HepG2 (cell line): ENCODE data around the gene SPAG9. TPM values are rescaled to one million over a fixed set of nuclear protein-coding genes. Genes with fewer than 3 reads are reported as not detected.

Source experiments
- FOXJ3 ChIP-seq: sonication (generic); formaldehyde crosslinking; IDR thresholded peaks from 2 replicates; pipeline ENCODE4 v1.4.0; 2020; ENCODE audit warnings: missing genetic modification reagents, mild to moderate bottlenecking, borderline replicate concordance
- HDAC6 ChIP-seq: fragments of 200-600 bp; sonication (generic); IDR thresholded peaks from 2 replicates; pipeline ENCODE4 v1.7.0; 2017; ENCODE audit warnings: mild to moderate bottlenecking, antibody characterized with exemption, low read length, low read depth
- KMT2A ChIP-seq: sonication (generic); formaldehyde crosslinking; IDR thresholded peaks from 2 replicates; pipeline ENCODE4 v1.4.0; 2020; ENCODE audit warnings: missing genetic modification reagents
- MED8 ChIP-seq: sonication (generic); formaldehyde crosslinking; IDR thresholded peaks from 2 replicates; pipeline ENCODE4 v1.8.1; 2023; ENCODE audit warnings: mild to moderate bottlenecking, missing genetic modification reagents; ENCODE audit not compliant: insufficient replicate concordance
- SOX6 ChIP-seq, 2 experiments: fragments of 450-650 bp in 1 of 2; sonication (generic) in 1 of 2; formaldehyde crosslinking in 1 of 2; IDR thresholded peaks; 2 replicates each; pipeline versions ENCODE4 v1.4.0 to v1.6.1; 2017 to 2020; ENCODE audit warnings: antibody characterized with exemption in 1 of 2, mild to moderate bottlenecking in 1 of 2, missing genetic modification reagents in 1 of 2
- SRF ChIP-seq: IDR thresholded peaks from 2 replicates; pipeline ENCODE4 v1.6.1; 2011; ENCODE audit warnings: mild to moderate bottlenecking, low read depth, low read length, moderate library complexity
- ZKSCAN8 ChIP-seq: IDR thresholded peaks from 2 replicates; pipeline ENCODE4 v1.6.1; 2016; ENCODE audit warnings: borderline replicate concordance, missing genetic modification reagents, missing compliant biosample characterization
- ZNF230 ChIP-seq: sonication (generic); formaldehyde crosslinking; IDR thresholded peaks from 2 replicates; pipeline ENCODE4 v1.4.0; 2020; ENCODE audit warnings: mild to moderate bottlenecking, missing genetic modification reagents
- ZNF598 ChIP-seq: sonication (generic); formaldehyde crosslinking; IDR thresholded peaks from 2 replicates; pipeline ENCODE4 v1.5.1; 2020; ENCODE audit warnings: mild to moderate bottlenecking, missing genetic modification reagents, borderline replicate concordance
- ZNF639 ChIP-seq: conservative IDR thresholded peaks from 2 replicates; pipeline ENCODE4 v1.6.1; 2018; ENCODE audit warnings: missing genetic modification reagents
- ZNF7 ChIP-seq: IDR thresholded peaks from 2 replicates; pipeline ENCODE4 v1.6.1; 2016; ENCODE audit warnings: missing biosample characterization, missing genetic modification reagents
- ZNF720 ChIP-seq: sonication (generic); formaldehyde crosslinking; IDR thresholded peaks from 2 replicates; pipeline ENCODE4 v1.4.0; 2020; ENCODE audit warnings: missing genetic modification reagents
- ZNF780A ChIP-seq: sonication (generic); formaldehyde crosslinking; IDR thresholded peaks from 2 replicates; pipeline ENCODE4 v1.8.0; 2022; ENCODE audit warnings: mild to moderate bottlenecking, missing genetic modification reagents, moderate library complexity
- ZNF83 ChIP-seq: sonication (generic); formaldehyde crosslinking; IDR thresholded peaks from 2 replicates; pipeline ENCODE4 v1.4.0; 2020; ENCODE audit warnings: missing genetic modification reagents, mild to moderate bottlenecking, borderline replicate concordance
- ZNF891 ChIP-seq: sonication (generic); formaldehyde crosslinking; IDR thresholded peaks from 2 replicates; pipeline ENCODE4 v1.5.0; 2020; ENCODE audit warnings: mild to moderate bottlenecking, missing genetic modification reagents
- ZSCAN25 ChIP-seq: sonication (generic); formaldehyde crosslinking; IDR thresholded peaks from 2 replicates; pipeline ENCODE4 v1.8.0; 2022; ENCODE audit warnings: mild to moderate bottlenecking, missing genetic modification reagents
- ZUFSP ChIP-seq: sonication (generic); formaldehyde crosslinking; IDR thresholded peaks from 2 replicates; pipeline ENCODE4 v1.9.0; 2021; ENCODE audit warnings: missing genetic modification reagents, mild to moderate bottlenecking, borderline replicate concordance
- polyA plus RNA-seq, 8 experiments: library from polyadenylated mRNA; depleted of rRNA in 3 of 8; stranded (reverse) in 7 of 8; unstranded in 1 of 8; fragments of >200 nt; fragmentation: Illumina TruSeq in 4 of 8; extraction: Trizol in 4 of 8; gene quantifications; 2 replicates each; pipeline versions ENCODE4 v1.2.1 to v1.2.3, GENCODE V29; 2011 to 2016; ENCODE audit warnings: low read depth in 4 of 8, missing spikeins in 1 of 8, mixed read lengths in 1 of 8; ENCODE audit not compliant: insufficient read depth in 1 of 8
- total RNA-seq, 5 experiments: library from RNA; depleted of rRNA; stranded (reverse); fragments of >200 nt; fragmentation: Illumina TruSeq; extraction: Trizol; gene quantifications; 2 replicates each; pipeline ENCODE4 v1.2.3, GENCODE V29; 2016; ENCODE audit warnings: low read depth in 1 of 5
- TF ChIP-seq, protein P1 (sequence below), 2 experiments: sonication (generic) in 1 of 2; formaldehyde crosslinking in 1 of 2; IDR thresholded peaks; 2 replicates each; pipeline versions ENCODE4 v1.4.0 to v1.6.1; 2016 to 2020; ENCODE audit warnings: borderline replicate concordance in 1 of 2, low read depth in 1 of 2, mild to moderate bottlenecking in 1 of 2, missing genetic modification reagents in 1 of 2
- TF ChIP-seq, protein P2 (sequence below): IDR thresholded peaks from 2 replicates; pipeline ENCODE4 v1.6.1; 2016; ENCODE audit warnings: missing compliant biosample characterization, missing genetic modification reagents, borderline replicate concordance

Gene SPAG9
- total and polyA plus RNA-seq, 2 of the 13 experiments (the other 11 are each of a cell fraction or from before 2014, with no cell fraction given): 43.2 to 78.6 TPM

GRCh38 chr17:51153210-51154072 lies 32.8 kb upstream of the SPAG9 start, which contains the start of gene NME1 (continued):
- TF ChIP-seq, protein P1, sequence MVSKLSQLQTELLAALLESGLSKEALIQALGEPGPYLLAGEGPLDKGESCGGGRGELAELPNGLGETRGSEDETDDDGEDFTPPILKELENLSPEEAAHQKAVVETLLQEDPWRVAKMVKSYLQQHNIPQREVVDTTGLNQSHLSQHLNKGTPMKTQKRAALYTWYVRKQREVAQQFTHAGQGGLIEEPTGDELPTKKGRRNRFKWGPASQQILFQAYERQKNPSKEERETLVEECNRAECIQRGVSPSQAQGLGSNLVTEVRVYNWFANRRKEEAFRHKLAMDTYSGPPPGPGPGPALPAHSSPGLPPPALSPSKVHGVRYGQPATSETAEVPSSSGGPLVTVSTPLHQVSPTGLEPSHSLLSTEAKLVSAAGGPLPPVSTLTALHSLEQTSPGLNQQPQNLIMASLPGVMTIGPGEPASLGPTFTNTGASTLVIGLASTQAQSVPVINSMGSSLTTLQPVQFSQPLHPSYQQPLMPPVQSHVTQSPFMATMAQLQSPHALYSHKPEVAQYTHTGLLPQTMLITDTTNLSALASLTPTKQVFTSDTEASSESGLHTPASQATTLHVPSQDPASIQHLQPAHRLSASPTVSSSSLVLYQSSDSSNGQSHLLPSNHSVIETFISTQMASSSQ (IDR thresholded peaks at IDR 0.05; ENCODE audit: low read depth): peak; percentile 77
- TF ChIP-seq, protein P1 (CRISPR knock-in tag; IDR thresholded peaks at IDR 0.05; ENCODE audit: borderline replicate concordance): peak; percentile 94
- TF ChIP-seq SOX6 (IDR thresholded peaks at IDR 0.05) (no peak), SOX6 (CRISPR knock-in tag; IDR thresholded peaks at IDR 0.05) (peak; percentile 90), FOXJ3 (CRISPR knock-in tag) (peak; percentile 92), ZSCAN25 (CRISPR knock-in tag) (peak; percentile 73), SRF (peak; percentile 89), ZNF891 (CRISPR knock-in tag) (peak; percentile 96), ZNF720 (CRISPR knock-in tag) (peak; percentile 93; the same call in 1 of the 2 replicates), ZNF639 (CRISPR knock-in tag) (peak; percentile 99), ZNF7 (peak; percentile 66), ZUFSP (CRISPR knock-in tag) (no peak), ZKSCAN8 (CRISPR knock-in tag) (peak; percentile 94), KMT2A (CRISPR knock-in tag) (peak; percentile 100), MED8 (CRISPR knock-in tag) (peak; percentile 94), ZNF83 (CRISPR knock-in tag) (peak; percentile 93; the same call in 1 of the 2 replicates), ZNF598 (CRISPR knock-in tag) (peak; percentile 99), ZNF230 (CRISPR knock-in tag) (peak; percentile 99), ZNF780A (CRISPR knock-in tag) (0 out of 2 replicates have a peak, but pooled peaks have one; percentile 80), HDAC6 (no peak)
- TF ChIP-seq, protein P2, sequence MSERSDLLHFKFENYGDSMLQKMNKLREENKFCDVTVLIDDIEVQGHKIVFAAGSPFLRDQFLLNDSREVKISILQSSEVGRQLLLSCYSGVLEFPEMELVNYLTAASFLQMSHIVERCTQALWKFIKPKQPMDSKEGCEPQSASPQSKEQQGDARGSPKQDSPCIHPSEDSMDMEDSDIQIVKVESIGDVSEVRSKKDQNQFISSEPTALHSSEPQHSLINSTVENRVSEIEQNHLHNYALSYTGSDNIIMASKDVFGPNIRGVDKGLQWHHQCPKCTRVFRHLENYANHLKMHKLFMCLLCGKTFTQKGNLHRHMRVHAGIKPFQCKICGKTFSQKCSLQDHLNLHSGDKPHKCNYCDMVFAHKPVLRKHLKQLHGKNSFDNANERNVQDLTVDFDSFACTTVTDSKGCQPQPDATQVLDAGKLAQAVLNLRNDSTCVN (CRISPR knock-in tag): peak; percentile 95; the same call in 1 of the 2 replicates
